T-helper 2 cell treated with Interferon-gamma antibody and Interleukin-4, amounts not matched to agents 100 ng/mL and 5 ng/mL, for 36 hours (primary cell): ENCODE results near the gene ABCC9. TPM values are rescaled to one million over a fixed set of nuclear protein-coding genes. Genes with fewer than 3 reads are reported as not detected.

Experiments used
- intact Hi-C: fragments of 100-400 bp; cut with micrococcal nuclease; formaldehyde crosslinking; loops from one replicate; pipeline ENCODE4 v1.15.1; 2023
- total RNA-seq: library from RNA; stranded (reverse); gene quantifications from 2 replicates; pipeline ENCODE4 v1.2.3, GENCODE V29; 2022

The ABCC9 gene
- 0.02 TPM in 1 of 2 replicates, not detected in the other for total RNA-seq

DNA sequence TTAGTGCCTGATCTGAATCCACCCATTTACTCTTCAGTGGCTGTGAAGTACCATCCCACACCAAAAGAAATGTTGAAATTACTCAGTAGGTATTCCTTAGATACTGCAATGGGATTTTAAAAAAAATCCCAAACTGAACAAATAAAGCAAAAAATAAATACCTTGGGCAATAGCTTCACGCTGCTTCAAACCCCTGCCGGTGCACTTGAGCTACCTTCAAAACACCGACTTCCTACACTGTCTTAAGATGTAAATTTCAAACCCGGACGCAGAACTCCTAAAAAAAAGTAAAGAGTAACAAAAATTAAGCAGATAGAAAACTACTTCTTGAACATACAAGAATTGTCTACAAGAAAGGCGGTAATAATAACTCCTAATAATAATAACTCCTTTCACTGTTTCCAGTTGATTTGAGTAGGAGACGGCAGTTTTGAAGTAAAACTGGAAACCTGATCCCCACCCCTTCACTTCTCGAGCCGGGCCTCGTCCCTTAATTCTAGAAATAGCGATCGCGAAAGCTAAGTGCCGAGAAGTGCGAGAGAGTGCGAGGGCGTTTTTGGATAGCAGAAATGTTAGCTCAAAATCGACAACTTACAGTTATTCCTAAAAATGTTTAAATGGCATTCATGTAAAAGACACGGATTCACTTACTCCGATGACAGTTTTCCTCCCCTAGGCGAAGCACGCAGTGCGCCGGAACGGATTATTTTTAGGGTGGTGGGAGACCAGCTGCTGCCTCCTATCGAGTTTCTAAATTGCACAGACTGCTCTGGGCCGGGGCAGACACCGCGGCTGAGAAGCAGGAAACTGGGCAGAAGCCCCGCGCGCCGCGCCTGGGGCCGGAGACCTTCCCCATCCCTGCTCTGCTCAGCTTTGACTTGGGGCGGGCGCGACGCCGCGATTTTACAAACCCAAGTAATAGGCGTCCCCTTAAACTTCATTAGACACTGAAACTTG lies at the start of gene ABCC9:
Gene ABCC9 (minus strand): TSS at position 878 of the 957 bp plus-strand sequence. CDS start 4,752 bp downstream, outside the sequence.
- intact Hi-C loops, result loop anchor here (5.0 kb wide), 1 partner anchor 164 kb away; no protein-coding TSS in a partner anchor

DNA sequence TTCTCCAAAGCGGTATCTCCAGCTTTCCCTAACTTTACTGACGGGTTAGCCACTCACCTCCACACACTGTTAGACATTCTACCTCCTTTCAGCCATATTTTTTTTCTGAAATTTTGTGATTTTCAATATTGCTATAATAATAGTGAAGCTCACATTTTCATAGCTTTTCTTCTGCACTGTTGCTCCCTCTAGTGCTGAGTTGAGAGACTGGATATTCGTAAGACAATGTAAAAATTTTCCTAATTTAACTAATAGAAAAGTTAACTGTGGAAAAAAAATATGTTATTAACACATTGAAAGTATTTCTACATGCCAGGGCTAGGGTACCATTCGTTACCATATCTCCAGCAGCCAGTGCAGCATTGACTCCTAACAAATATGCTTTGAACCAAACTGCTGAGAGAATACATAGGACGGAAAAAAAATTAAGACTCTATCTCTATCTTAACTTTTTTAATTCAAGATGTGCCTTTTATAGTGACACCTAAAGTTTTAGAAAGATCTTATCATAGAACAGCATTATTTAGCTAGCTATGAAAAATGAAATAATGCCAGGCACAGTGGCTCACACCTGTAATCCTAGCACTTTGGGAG lies 48.7 kb upstream of the ABCC9 start:
- intact Hi-C loops, result no loop called here

DNA sequence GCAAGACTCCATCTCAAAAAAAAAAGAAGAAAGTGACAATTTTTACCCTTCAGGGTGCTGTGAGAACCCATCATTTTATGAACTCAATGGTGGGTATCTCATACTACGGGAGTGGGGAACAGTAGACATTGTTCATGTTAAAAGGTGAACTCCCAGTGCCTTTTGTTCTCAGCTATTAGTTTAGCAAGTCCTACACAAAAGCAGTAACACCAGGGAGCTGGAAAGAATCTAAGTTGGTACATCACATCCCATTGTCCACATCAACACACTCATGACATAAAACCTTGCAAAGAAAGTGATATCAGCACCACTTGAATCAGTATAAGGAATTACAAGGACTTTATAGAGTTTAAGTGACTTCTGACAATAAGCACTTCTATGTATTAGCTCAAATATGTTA lies 47.4 kb upstream of the ABCC9 start:
- intact Hi-C loops, result no loop called here

DNA sequence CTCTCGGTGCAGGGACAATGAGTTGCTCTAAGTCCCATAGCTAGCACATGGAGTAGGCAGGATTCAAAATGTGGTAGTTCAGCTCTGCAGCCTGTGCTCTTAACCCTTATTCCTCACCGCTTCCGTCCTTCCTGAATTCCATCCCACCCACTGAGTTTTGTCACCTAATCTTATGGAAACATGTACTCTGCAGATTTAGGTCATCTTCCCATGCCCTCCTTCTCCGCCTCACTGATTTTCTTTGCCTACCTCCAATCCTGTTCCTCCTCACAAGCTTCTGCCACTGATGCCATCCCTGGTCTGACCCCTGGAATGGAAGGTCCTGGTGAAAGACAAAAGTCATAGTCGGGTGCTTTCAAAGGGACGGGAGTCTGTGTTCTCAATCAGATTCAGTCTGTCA lies 46.5 kb upstream of the ABCC9 start:
- intact Hi-C loops, result no loop called here

DNA sequence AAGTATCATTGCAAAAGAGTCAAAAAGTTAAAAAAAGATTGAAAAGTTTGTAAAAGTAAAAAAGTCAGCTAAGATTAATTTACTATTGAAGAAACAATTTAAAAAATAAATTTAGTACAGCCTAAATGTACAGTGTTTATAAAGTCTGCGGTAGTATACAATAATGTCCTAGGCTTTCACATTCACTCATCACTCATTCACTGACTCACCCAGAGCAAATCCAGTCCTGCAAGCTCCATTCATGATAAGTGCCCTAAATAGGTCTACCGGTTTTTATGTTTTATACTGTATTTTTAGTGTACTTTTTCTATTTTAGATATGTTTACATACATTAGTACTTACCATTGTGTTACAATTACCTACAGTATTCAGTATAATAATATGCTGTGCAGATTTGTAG lies 43.9 kb upstream of the ABCC9 start:
- intact Hi-C loops, result no loop called here

DNA sequence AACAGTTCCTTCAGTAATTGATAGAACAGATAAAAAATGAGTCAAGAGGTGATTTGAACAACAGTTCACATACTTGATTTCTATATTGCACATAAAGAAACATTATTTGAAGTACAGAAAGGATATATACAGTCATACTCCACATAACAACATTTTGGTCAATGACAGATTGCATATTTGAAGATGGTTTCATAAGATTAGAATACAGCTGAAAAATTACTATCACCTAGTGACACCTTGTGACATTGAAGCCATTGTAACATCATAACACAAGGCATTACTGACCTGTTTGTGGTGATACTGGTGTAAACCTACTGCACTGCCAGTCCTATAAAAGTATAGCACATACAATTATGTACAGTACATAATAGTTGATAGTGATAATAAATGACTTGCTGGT lies 43.1 kb upstream of the ABCC9 start:
- intact Hi-C loops, result no loop called here

DNA sequence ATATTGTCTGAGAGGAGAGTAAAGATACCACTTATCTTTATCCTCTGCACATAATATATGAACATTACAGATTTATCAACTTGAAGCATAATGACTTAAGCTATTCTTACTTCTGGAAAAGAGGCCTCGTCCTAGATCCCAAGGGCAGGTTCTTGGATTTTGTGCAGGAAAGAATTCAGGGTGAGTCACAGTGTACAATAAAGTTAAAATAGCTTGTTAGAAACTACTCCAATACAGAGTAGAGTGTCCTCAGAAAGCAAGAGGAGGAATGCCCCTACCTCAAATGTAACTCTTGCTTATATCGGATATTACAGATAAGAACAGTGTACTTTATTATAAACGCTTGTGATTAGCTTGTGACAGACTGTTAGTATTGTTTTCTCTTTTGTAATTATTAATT lies 41.9 kb upstream of the ABCC9 start:
- intact Hi-C loops, result no loop called here

DNA sequence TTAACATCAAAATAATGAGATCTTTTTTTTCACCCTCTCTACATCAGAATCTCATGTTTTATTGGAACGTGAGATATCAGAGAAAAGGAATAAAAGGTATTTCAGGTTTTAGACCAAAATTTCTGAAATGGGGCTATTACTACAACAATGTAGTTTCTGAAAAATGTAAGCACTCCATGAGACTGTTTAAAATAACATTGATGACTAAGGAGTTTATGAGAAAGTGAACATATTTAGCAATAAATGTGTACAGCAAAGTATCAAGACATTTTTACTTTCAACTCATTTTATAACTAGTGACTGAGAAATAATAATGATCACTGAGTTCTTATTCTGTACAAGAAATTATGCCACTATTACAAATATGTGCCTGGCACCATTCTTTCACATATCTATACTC lies 39.3 kb upstream of the ABCC9 start:
- intact Hi-C loops, result no loop called here

DNA sequence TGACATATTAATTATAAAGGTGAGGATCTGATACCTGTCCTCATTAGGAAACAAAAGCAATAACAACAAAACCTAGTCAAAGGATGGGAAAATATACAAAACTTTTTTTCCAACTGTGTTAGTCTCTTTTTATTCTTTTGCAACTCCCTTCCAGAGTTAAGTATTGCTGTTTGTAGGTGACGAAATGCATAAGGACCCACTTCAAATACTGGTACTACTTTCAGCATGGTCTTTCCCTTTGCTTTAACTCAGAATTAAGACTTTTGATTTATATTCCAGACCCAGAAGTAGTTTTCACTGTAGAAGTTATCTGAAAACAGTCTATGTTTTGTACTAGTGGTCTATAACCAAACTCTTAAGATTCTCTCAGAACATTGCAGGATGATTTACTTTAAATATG lies 34.1 kb upstream of the ABCC9 start:
- intact Hi-C loops, result no loop called here

DNA sequence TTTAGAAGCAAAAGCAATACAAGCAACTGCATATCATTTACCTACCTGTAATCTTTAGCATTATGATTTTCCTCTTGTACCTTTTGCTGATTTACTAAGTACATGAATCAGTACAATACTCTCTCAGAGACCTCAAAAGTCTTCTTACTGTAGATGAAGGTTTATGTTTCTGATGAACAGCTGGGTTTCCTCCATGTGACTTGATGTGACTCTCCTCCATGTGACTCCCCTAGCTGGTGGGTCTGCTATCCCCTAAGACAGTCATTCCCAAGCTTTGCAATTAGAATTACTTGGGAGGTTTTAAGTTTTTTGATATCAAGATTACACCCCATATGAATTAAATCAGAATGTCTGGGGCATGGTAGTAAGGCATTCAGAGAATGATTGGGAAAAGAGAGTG lies 32.0 kb upstream of the ABCC9 start:
- intact Hi-C loops, result no loop called here

DNA sequence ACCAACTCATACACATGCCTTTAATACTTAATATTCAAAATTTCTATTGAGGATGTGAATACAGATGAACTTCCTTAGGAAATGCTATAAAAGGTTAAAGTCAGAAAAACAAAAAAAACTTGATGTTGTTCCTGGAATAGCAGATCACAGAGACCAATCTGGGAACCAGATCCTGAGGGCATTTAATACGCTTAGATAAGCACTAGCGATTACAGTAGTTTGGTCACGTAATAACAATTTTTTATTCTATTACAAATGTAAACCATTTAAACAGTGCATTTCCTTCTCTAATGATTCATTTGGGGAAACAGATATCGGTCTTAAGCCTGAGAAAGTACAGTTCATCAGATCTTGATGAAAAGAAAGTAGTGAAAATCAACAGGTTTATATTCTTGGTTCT lies 30.8 kb upstream of the ABCC9 start:
- intact Hi-C loops, result no loop called here

DNA sequence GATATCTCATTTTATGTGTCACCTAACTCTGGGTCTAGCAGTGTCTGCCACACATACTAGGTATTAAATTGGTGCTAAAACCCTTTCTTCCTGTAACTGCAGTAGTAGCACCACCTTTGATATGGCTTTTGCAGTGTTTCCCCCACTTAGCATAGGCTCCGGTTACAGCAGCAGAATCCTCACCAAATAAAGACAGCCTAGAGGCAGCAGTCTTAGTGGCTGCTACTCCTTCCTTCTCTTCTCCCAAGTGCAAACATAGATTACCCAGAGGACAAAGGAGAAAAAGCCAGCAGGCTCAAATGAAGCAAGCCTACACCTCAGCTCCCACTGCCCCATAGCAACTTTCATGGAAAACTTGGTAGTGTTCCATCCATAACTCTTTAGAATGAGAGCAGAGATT lies 30.1 kb upstream of the ABCC9 start:
- intact Hi-C loops, result no loop called here

DNA sequence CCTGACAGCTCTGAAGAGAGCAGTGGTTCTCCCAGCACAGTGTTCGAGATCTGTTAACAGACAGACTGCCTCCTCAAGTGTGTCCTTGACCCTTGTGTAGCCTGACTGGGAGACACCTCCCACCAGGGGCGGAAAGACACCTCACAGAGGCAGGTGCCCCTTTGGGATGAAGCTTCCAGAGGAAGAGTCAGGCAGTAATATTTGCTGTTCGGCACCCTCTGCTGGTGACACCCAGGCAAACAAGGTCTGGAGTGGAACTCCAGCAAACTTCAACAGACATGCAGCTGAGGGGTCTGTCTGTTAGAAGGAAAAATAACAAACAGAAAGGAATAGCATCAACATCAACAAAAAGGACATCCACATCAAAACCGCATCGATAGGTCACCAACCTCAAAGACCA lies 21.6 kb upstream of the ABCC9 start:
- intact Hi-C loops, result no loop called here

DNA sequence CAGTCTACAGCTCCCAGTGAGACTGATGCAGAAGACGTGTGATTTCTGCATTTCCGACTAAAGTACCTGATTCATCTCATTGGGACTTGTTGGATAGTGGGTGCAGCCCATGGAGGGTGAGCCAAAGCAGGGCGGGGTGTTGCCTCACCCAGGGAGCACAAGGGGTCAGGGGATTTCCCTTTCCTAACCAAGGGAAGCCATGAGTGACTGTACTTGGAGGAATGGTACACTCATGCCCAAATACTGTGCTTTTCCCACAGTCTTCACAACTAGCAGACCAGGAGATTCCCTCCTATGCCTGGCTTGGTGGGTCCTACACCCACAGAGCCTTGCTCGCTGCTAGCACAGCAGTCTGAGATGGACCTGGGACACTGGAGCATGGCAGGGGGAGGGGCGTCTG lies 21.0 kb upstream of the ABCC9 start:
- intact Hi-C loops, result no loop called here

DNA sequence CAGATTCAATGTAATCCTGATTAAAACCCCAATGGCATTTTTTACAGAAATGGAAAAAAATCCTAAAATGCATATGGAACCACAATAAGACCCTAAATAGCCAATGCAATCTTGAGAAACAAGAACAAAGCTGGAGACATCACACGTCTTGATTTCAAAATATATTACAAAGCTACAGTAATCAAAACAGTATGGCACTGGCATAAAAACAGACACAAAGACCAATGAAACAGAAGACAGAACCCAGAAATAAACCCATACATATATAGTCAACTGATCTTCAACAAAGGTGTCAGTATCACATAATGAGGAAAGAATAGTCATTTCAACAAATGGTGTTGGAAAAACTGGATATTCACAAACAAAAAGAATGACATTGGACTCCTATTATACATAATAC lies 9.4 kb upstream of the ABCC9 start:
- intact Hi-C loops, result no loop called here

DNA sequence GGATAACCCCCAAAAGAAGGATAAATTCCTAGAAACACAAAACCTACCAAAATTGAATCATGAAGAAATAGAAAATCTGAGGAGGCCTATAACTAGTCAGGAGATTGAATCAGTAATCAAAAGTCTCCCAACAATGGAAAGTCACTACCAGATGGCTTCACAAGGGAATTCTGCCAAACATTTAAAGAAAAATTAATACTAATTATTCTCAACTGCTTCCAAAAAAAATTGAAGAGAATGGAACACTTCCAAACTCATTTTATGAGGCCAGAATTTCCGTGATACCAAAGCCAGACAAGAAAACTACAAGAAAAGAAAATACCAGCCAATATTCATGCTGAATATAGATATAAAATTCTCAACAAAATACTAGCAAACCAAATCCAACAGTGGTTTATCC lies 7.8 kb upstream of the ABCC9 start:
- intact Hi-C loops, result no loop called here

DNA sequence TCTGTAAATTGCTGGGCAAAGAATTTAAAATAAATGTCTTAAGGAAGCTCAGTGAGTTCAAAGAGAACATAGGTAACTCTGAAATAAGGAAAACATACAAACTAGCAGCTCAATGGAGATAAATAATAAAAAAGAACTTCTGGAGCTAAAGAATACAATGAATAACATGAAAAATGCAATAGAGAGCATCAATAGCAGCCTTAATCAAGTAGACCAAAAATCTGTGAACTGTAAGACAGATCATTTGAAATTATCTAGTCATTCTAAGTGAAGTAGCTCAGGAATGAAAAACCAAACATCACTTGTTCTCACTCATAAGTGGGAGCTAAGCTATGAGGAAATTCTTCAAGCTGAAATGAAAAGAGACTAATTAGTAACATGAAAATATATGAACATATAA lies 5.8 kb upstream of the ABCC9 start:
- intact Hi-C loops, result no loop called here

DNA sequence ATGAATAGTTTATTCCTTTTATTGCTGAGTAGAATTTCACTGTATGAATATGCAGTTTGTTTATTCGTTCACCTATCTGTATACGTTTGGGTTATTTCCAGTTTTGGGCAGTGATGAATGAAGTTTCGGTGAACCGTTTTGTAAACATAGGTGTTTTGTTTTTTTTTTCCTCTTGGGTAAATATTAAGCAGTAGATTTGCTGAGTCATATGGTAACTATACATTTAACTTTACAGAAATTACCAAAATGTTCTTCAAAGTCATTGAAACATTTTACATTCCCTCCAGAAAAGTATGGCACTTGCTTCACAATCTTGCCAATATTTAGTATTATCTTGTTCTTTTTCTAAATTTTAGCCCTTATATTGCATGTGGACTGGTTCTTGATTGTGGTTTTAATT lies 3.8 kb upstream of the ABCC9 start:
- intact Hi-C loops, result no loop called here

DNA sequence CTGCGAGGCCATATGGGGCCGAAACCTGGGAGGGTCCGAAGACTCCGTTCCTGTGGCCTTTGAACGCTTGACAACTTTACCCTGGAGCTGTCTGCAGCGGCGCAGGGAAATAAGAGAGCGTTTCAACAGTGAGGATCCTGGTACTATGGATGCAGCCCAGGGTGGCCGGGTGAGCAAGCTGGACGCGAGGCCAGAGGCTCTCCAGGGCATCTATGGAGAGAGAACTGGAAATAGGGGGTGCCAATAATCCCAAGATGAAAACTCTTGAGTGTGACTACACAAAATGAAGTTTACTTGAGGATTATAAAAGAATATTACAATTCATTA lies 1.1 kb upstream of the ABCC9 start:
- intact Hi-C loops, result loop anchor here (5.0 kb wide), 1 partner anchor 165 kb away; no protein-coding TSS in a partner anchor

DNA sequence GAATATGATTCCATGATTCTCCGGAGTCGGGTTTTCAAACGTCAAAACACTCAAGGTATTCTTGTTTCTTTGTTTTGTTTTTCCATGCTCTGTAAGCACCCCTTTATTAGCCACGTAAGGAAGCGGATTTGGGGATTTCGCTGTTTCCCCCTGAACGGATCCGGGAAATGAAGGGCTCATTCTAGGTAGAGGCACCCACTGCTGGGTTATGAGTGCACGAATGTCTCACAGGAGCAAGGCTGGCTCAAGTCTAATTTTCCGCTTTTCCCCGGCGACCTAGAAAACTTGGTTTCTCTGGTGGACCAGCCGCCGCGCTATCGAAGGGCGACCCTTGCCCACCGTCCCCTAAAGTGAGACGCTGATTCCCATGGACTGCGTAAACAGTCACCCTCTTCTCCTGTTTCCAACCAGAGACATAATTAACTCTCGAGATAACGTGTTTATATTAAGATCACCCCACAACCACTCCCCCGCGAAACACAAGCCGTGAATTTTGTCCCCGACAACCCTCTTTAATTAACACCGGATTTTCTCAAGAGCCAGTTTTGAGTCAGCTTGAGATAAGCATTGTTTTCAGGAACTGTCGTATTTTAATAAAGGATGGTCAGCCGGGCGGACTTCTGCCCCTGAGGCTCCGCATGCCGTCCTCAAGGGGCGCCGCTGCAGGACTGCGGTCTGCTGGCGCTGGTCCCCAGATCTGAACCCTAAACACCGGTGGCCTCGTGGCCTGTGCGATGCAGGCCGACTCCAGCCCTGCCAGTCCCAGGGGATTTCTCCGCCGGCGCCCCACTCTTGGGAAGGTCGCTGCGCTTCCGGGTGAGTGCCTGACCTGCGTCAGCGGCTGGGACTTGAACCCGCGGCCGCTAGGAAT lies 515 bp upstream of the ABCC9 start:
- intact Hi-C loops, result loop anchor here (5.0 kb wide), 1 partner anchor 164 kb away; no protein-coding TSS in a partner anchor

DNA sequence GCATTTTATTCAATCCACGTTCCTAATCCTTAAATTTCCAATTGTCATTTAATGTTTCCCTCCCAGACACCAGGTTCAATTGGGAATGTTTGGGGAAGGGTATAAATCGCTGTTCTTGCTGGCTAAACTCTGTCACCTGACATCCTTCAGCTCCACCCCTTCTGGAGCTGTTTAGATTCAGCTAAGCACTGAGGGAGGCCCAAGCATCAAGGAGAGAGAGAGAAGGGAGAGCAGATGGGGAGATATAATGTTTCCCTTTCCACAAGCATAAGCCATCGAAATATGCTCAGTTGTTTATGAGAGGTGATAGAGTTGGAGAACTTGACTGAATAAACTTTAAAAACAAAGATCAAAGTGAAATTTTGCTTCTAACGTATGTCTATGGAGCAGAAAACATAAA lies 1.8 kb downstream of the ABCC9 start:
- intact Hi-C loops, result no loop called here

DNA sequence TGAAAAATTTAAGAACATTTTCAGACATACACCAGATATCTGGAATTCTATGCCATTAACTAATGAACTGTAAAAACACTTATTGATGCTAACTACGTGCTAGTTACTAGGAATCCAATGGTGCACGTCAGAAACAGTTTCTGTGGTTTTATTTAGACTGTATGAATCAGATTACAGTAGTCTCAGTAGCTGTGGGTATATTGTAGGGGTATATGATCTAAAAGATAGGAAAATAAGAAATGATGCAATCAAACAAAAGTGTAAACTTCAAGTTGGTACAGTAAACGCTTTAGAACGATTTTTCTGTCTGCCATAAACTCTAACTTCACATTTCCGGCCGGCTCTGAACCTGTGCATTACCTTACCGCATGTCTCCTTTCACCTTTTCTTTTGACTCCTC lies 2.3 kb downstream of the ABCC9 start:
- intact Hi-C loops, result no loop called here
